Measurements from ENCODE around the gene ABTB1.

- TF ChIP-seq POLR2AphosphoS5 (IDR thresholded peaks at IDR 0.05) (no peak), POLR2A (IDR thresholded peaks at IDR 0.05) (no peak), CTCF (IDR thresholded peaks at IDR 0.05) (no peak), EP300 (IDR thresholded peaks at IDR 0.05) (no peak)
These were observed 41.7 kb upstream of the ABTB1 start for GRCh38 chr3:127630811-127631714.

All from gastroesophageal sphincter (tissue), 3 donors.